ENCODE results near the gene ARHGEF38.

Gene ARHGEF38

GRCh38 chr4:105613306-105613705, 60.9 kb downstream of the ARHGEF38 start:
- DNase-seq = no peak

GRCh38 chr4:105619188-105619931, 66.9 kb downstream of the ARHGEF38 start:
- DNase-seq = no peak

DNA sequence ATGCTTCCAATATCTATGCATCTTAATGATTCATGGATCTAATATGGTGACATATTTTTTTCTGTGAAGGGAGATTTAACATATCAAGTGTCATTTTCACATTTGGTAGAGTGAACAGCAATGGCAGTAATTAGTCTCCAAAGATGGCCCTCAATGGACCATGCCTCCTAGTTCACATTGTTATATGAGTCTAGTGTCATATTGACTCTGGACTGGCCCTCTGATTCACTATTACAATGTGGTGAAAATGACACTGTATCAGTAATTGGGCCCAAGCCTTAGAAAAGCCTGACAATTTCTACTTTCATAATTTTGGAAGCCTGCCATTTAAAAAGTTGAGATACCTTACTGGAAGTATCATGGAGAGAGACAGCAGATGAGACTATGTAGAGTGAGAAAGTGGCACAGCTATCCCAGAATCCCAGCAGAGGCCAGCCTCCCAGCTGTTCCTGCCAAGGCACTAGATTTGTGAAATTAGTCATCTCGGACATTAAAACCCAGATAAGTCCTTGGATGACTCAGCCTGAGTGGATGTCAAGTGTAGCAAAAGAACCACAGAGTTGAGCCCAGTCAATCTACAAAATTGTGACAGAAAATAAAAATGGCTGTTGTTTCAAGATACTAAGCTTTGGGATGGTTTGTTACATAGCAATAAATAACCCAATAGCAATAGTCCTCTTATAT, 68.4 kb downstream of the ARHGEF38 start:
- no peak for DNase-seq

DNA sequence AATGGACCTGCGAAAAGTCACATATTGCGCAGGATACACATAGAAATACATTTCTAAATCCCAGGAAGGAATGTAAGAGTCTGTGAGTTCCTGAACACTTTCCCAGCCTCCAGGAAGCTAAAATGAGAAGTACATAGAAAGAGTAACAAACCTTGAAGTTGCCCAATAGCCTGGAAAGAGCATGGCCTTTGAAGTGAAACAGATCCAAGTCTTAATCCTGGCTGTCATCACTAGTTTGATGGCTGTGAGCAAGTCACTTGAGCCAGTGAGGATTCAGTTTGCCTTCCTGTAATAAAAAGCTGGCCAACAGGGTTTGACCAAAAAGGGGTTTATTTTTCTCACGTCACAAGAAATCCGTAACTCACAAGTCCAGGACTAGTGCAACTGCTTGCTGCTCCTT, 69.8 kb downstream of the ARHGEF38 start:
- DNase-seq = no peak

DNA sequence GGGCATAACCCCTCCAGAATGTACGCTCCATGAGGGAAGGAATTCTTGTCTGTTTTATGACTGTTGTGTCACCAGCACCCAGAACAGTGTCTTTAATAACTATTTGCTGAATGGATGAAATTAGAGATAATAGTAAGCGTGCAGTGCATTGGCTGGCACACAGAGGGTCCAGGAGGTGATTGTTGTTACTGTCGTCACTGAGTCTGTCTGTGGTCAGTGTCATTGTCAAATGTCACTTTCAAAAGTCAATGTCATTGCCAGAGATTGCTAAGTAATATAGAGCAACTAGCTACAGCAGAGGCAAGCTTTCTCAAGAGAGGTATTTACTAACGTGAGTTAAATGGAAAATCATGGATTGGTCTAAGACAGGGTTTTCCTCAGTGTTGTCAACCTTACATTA, 70.7 kb downstream of the ARHGEF38 start:
- DNase-seq = no peak

DNA sequence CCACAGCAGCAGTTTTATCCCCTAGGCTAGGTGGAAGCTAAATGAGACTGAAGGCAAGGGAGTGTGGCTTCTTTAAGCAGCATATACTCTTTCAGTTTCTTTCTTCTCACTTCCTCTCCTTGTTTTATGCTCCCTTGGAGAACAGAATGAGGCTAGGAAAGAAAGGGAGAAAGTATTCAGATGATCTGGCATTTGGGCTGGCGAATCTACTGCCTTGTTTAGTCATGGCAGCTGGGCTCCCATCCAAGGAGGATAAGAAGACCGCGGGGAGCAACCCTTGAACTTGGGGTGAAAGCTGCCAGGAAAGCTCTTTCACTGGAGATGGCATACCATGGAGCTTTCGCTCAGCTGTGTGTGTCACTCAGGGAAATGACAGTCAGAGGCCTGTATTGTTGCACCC, 72.1 kb downstream of the ARHGEF38 start:
- no peak for DNase-seq

DNA sequence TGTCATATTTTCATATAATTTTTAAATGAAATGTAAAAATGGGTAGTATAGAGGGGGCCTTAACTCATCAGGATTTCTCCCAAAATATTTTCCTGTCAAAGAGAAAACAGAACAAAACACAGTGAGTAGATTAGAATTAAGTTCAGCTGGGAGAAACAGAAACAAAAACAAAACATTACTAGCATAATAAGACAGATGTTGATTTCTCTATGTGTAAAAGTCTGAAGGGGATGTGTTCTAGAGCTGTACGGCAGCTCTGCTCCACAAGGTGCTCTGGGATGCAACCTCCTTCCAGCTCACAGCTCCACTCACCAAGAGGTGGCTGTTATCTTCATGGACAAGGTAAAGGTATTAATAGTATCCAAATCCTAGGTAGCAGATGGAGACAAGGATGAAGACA, 72.8 kb downstream of the ARHGEF38 start:
- DNase-seq = no peak

GRCh38 chr4:105626846-105627245, 74.4 kb downstream of the ARHGEF38 start:
- DNase-seq = no peak

GRCh38 chr4:105627620-105628019, 75.2 kb downstream of the ARHGEF38 start:
- DNase-seq = no peak

DNA sequence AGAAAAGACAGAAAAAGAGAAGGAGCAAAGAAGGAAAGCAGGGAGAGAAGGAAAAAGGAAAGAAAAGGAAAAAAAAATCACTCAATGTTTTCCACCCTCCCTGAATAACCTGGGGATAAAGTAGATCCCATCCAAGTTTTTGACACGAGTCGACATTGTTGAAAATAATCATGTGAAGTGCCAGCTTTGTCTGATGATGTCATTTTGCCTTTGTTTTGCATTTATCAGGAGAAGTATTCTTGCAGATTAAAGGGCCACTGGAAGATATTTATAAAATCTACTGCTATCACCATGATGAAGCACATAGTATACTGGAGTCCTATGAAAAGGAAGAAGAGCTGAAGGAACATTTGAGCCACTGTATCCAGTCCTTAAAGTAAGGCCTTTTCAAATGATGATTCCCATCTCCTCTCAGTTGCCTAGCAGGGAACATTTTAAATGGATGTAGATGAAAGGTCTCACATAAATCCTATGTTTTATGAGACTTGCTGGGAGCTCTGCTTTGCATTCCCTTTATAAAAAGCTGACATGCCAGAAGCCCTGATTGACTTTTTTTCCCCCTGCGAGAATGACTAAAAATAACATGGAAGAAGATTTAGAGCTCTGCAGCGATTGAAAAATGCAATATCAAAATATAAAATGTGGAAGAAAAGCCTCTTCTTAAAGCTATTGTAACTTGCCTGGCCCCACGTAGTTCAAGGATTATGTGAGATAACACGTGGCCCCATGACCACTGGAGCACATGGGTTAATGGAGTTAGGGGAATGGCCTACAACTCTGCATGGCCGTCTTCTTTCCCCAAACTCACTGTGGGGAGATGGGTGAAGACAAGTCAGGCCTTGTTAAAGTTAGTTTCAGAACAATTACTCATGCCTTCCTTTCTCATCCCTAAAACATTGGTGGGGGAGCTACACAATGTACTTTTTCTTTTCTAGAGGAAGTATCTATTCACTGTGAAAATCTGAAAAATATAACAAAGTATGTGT, 78.5 kb downstream of the ARHGEF38 start:
- no peak for DNase-seq

- no peak for DNase-seq
These were observed 79.5 kb downstream of the ARHGEF38 start for GRCh38 chr4:105631818-105632400.

GRCh38 chr4:105632599-105632998, 80.2 kb downstream of the ARHGEF38 start:
- DNase-seq = no peak

- no peak for DNase-seq
These were observed 80.8 kb downstream of the ARHGEF38 start for GRCh38 chr4:105633241-105633640.

DNA sequence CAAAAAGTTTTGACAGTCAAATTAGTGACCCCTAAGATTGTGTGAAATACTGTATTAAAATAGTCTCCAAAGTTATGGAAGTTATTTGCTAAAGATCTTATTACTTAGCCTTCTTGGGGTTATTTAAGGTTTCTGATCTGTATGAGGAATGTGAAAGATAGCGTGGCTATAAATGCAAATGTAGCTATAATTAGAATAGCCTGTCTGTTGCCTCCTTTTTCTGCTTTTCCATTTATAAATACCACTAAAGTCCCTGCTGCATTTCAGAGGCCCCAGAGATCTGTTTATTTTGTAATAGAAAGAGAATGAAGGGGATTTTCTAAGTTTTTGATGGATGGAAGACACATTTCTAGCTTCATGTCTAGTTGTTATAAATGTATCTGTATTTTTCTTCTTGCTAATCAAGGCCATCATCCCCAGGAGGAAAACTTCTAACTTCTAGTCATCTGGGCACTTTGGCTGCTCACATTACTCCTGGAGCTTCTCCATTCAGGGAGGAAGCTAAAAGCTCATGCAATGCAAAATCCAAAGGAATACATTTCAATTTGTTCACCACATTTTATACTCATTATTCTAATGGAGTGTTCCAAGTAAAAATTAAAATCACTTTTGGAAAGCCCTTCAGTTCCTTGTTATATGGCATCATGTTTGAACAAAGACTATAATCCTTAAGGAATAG, 82.1 kb downstream of the ARHGEF38 start:
- DNase-seq = no peak

- no peak for DNase-seq
These were observed 85.2 kb downstream of the ARHGEF38 start for GRCh38 chr4:105637408-105638176.

GRCh38 chr4:105641845-105642244, 89.4 kb downstream of the ARHGEF38 start:
- no peak for DNase-seq

GRCh38 chr4:105644257-105644656, 91.8 kb downstream of the ARHGEF38 start:
- DNase-seq = no peak

DNA sequence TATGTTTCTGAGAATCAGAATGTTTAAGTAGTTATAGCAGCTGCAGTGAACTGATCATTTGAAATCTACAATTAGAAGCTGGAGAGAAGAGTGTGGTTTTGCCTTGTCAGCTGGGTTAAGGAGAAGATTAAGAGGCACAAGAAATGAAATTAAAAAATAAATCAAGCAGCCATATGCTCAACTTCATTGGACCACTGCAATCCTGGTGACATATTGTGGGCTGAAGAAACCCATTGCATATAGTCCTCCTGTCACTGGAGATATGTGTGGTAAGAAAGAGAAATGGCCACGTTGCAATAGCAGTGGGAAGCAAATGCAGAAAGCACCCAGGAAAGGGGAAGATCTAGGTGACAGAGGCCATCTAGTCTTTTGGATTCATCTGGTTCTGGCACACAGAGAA, 93.0 kb downstream of the ARHGEF38 start:
- no peak for DNase-seq

- DNase-seq = no peak
These were observed 97.8 kb downstream of the ARHGEF38 start for GRCh38 chr4:105650190-105650589.

DNA sequence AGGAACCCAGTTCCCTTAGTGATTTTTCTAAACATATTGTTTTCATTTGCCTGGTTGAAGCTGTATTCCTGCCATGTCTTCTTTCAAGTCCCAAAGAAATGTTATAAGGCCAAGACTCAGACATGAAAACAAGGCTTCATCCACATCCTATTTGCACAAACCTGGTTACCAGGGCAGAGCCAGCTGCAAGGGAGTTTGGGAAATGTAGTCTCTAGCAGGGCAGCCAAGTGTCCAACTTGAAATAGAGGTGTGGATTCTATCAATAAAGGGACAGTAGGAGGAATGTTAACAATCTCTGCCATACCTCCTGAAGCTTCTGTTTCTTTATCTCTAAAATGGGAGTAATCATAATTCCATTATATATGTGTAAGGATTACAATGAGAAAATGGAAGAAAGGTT, 99.5 kb downstream of the ARHGEF38 start:
- no peak for DNase-seq

GRCh38 chr4:105652286-105652888, 100.0 kb downstream of the ARHGEF38 start:
- DNase-seq = no peak

Measured in stimulated activated CD8-positive, alpha-beta memory T cell treated with anti-CD3 and anti-CD28 coated beads, Interleukin-4, amount 100 ng/mL, for 48 hours (primary cell).